ENCODE results near the gene CEL. TPM values are rescaled to one million over a fixed set of nuclear protein-coding genes. Genes with fewer than 3 reads are reported as not detected.

CEL gene
- total RNA-seq, 4 donors from 2014 or later = 0.26 to 1.4 (median 0.62) TPM; not detected in 1

- intact Hi-C loops (cut with DNase I; ENCODE audit: low total_unique reads) = no loop called here
- no peak overlapping the region for H3K4me3 ChIP-seq
- no peaks in the 10 kb centered on the region for H3K4me1 ChIP-seq
- peak; percentile 9 to 12 for DNase-seq
- H3K36me3 ChIP-seq = no peaks in the 10 kb centered on the region
- H3K27ac ChIP-seq = no peak overlapping the region
- no peaks in the 10 kb centered on the region for H3K27me3 ChIP-seq
- TF ChIP-seq, protein P1, sequence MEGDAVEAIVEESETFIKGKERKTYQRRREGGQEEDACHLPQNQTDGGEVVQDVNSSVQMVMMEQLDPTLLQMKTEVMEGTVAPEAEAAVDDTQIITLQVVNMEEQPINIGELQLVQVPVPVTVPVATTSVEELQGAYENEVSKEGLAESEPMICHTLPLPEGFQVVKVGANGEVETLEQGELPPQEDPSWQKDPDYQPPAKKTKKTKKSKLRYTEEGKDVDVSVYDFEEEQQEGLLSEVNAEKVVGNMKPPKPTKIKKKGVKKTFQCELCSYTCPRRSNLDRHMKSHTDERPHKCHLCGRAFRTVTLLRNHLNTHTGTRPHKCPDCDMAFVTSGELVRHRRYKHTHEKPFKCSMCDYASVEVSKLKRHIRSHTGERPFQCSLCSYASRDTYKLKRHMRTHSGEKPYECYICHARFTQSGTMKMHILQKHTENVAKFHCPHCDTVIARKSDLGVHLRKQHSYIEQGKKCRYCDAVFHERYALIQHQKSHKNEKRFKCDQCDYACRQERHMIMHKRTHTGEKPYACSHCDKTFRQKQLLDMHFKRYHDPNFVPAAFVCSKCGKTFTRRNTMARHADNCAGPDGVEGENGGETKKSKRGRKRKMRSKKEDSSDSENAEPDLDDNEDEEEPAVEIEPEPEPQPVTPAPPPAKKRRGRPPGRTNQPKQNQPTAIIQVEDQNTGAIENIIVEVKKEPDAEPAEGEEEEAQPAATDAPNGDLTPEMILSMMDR (IDR thresholded peaks at IDR 0.05) = no peak
- no peak for TF ChIP-seq POLR2A (IDR thresholded peaks at IDR 0.05)
- no peaks in the 10 kb centered on the region for H3K9me3 ChIP-seq
Observed at GRCh38 chr9:133106511-133107244, 44.9 kb downstream of the CEL start.

DNA sequence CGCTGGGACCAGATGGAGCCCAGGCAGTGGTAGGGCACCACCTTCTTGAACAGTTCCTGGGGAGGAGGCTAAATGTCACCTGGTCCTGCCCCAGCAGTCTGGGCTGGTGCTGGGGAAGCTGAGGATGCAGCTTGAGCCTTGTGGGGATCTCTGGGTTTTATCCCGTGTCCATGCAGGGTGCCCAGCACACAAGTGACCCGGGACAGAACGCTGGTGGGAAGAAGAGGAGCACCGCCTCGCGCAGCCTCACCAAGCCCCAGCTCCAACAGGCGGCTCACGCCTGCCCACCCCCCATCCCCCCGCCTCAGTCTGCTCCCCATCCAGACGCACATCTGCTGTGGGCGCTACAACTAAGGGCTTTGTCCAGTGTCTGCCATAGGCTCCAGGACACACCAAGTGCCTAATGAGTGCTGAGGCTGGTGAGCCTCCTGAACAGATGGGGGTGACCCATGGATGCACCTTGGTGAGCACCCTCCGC lies 45.5 kb downstream of the CEL start:
- no peaks in the 10 kb centered on the region for H3K27me3 ChIP-seq
- H3K9me3 ChIP-seq = no peaks in the 10 kb centered on the region
- DNase-seq = peak in 1 of 2 donors; percentile 10
- no peak overlapping the region for H3K27ac ChIP-seq
- H3K4me3 ChIP-seq = no peak overlapping the region
- TF ChIP-seq POLR2A (IDR thresholded peaks at IDR 0.05) = no peak
- TF ChIP-seq, protein P1 (IDR thresholded peaks at IDR 0.05) = no peak
- intact Hi-C loops (cut with DNase I; ENCODE audit: low total_unique reads) = no loop called here
- no peaks in the 10 kb centered on the region for H3K36me3 ChIP-seq
- H3K4me1 ChIP-seq = no peaks in the 10 kb centered on the region

DNA sequence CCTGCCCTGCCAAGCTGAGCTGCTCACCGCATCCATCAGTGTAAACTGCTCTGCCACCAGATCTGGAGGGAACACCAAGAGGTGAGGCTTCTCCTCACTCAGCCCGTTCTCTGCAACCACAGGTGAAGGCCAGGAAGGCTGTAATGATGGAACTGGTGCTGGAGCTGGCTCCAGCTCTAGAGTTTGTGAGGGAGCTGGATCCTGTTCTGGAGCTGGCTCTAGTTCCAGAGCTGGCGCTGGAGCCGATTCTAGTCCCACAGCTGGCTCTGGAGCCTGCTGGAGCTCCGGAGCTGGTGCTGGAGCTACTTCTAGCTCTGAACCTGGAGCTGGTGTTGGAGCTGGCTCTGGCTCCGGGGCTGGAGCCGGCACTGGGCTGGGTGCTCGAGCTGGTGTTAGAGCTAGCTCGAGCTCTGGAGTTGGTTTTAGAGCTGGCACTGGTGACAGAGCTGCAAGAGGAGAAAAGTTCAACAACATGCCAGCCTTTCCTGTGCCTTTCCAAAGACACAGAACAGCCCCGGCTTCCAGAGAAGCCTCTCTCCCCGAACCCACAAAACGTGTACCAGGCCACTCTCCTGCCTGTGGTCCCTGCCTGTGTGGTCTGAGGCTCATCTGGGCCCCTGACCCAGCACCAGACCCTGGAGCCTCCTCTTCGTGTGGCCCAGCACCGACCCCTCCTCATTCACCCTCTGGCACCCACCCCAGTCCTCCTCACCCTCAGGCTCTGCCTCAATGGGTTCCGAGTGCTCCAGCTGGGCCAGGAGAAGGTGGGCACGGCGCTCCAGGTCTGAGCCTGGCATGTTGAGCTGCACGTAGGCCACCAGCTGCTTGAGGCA lies 46.4 kb downstream of the CEL start:
- H3K4me1 ChIP-seq = peaks cover 0 to under 1% of the 10 kb centered on the region in 2 donors
- no peaks in the 10 kb centered on the region for H3K27me3 ChIP-seq
- intact Hi-C loops (cut with DNase I; ENCODE audit: low total_unique reads) = no loop called here
- TF ChIP-seq POLR2A (IDR thresholded peaks at IDR 0.05) = no peak
- TF ChIP-seq, protein P1 (IDR thresholded peaks at IDR 0.05) = no peak
- H3K9me3 ChIP-seq = no peaks in the 10 kb centered on the region
- H3K4me3 ChIP-seq = no peak overlapping the region
- H3K27ac ChIP-seq = no peak overlapping the region
- DNase-seq = peak in 1 of 2 donors; percentile 11
- no peaks in the 10 kb centered on the region for H3K36me3 ChIP-seq

DNA sequence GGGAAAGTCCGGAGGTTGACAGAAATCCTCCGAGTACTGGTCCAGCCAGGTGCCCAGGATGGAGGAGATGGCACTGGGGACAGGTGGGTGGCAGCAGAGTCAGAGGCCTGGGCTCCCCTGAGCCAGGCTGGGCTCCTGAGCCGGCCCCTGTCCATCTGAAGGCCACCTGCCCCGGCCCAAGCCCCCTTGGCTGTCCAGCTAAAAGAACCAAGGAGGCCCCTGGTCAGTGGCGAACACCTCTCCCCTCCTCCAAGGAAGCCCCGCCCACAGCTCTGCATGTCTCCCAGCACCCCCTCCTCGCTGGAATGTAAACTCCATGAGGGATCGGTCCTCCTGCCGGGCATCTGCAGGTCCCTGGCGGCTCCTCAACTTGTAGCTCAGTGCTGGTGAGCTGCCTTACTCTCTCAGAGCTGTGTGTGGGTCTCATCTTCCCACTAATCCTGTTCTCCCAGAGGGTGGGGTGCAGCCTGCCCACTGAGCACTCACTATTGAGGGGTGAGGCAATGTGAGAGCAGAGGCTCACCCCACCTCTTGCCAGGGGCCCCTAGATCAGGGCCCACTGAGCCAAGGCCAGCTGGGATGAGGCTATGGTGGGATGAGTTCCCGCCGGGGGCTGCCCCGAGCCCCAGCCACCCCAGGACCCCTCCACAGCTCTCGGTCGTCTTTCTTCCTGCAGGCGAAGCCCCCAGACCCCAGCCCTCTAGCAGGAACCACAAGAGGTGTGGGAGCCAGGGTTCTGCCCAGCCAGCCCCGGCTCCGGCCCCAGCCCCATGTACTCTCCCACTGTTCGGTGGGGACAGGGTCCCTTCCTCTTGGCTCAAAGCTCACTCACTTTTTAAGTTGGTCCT lies 47.2 kb downstream of the CEL start:
- Histone ChIP-seq H3K4me3 (no peak overlapping the region), H3K4me1 (peaks cover 0 to 9% of the 10 kb centered on the region in 2 donors), H3K27ac (no peak overlapping the region), H3K36me3 (no peaks in the 10 kb centered on the region), H3K9me3 (no peaks in the 10 kb centered on the region), H3K27me3 (no peaks in the 10 kb centered on the region)
- intact Hi-C loops (cut with DNase I; ENCODE audit: low total_unique reads) = no loop called here
- peak in 1 of 2 donors; percentile 11 for DNase-seq
- no peak for TF ChIP-seq POLR2A (IDR thresholded peaks at IDR 0.05)
- TF ChIP-seq, protein P1 (IDR thresholded peaks at IDR 0.05) = no peak
